CD8-positive, alpha-beta memory T cell (primary cell): ENCODE data around the gene LRRC27. TPM values are rescaled to one million over a fixed set of nuclear protein-coding genes. Genes with fewer than 3 reads are reported as not detected.

ENCODE experiments used
- CTCF ChIA-PET: fragments of 350-600 bp; sonication (Branson Sonifier 250); formaldehyde crosslinking; loops from one replicate; lab custom pipeline; 2021; ENCODE audit warnings: antibody characterized with exemption; lab: Charles Lee
- POLR2A ChIA-PET: fragments of 350-600 bp; sonication (Branson Sonifier 250); formaldehyde crosslinking; loops from one replicate; lab custom pipeline; 2021; ENCODE audit warnings: antibody characterized with exemption; lab: Charles Lee
- DNase-seq, 5 donors: peaks; one replicate each; pipeline versions ENCODE4 v3.0.0 to v3.0.0-alpha.2; 2020 to 2022; ENCODE audit warnings: mixed read lengths in 1 of 5
- H3K27ac ChIP-seq: one replicate; pipeline ENCODE4 v1.7.0; 2013; ENCODE audit warnings: low read depth, mild to moderate bottlenecking, low read length, moderate library complexity
- H3K27me3 ChIP-seq: 2 replicates; pipeline ENCODE4 v1.7.0; 2013; ENCODE audit warnings: low read length, mild to moderate bottlenecking; ENCODE audit not compliant: insufficient read depth, poor library complexity, severe bottlenecking
- H3K36me3 ChIP-seq: 2 replicates; pipeline ENCODE4 v1.7.0; 2013; ENCODE audit warnings: mild to moderate bottlenecking, low read length, moderate library complexity; ENCODE audit not compliant: insufficient read depth
- H3K4me1 ChIP-seq: 2 replicates; pipeline ENCODE4 v1.7.0; 2013; ENCODE audit warnings: mild to moderate bottlenecking, low read length, moderate library complexity; ENCODE audit not compliant: insufficient read depth
- H3K4me3 ChIP-seq: 2 replicates; pipeline ENCODE4 v1.7.0; 2013; ENCODE audit warnings: mild to moderate bottlenecking, low read length
- H3K9me3 ChIP-seq: 2 replicates; pipeline ENCODE4 v1.7.0; 2013; ENCODE audit warnings: mild to moderate bottlenecking, low read length
- H3K27ac Mint-ChIP-seq, 8 donors: one replicate each; pipeline ENCODE4 v1.8.0; 2020 to 2021; ENCODE audit warnings: mixed read lengths in 8 of 8, mild to moderate bottlenecking in 6 of 8, inconsistent platforms in 3 of 8, moderate library complexity in 3 of 8
- H3K27me3 Mint-ChIP-seq, 2 donors: one replicate each; pipeline ENCODE4 v1.8.0; 2020 to 2021; ENCODE audit warnings: mixed read lengths in 2 of 2, mild to moderate bottlenecking in 1 of 2, moderate library complexity in 1 of 2
- H3K36me3 Mint-ChIP-seq, 3 donors: one replicate each; pipeline ENCODE4 v1.8.0; 2020 to 2021; ENCODE audit warnings: mixed read lengths in 3 of 3, inconsistent platforms in 1 of 3, mild to moderate bottlenecking in 1 of 3
- H3K4me1 Mint-ChIP-seq, 3 donors: one replicate each; pipeline ENCODE4 v1.8.0; 2020 to 2021; ENCODE audit warnings: mixed read lengths in 3 of 3, inconsistent platforms in 1 of 3, mild to moderate bottlenecking in 1 of 3
- H3K4me3 Mint-ChIP-seq, 7 donors: one replicate each; pipeline ENCODE4 v1.8.0; 2020 to 2021; ENCODE audit warnings: mixed read lengths in 7 of 7, mild to moderate bottlenecking in 6 of 7, moderate library complexity in 4 of 7, inconsistent platforms in 2 of 7
- H3K9me3 Mint-ChIP-seq, 5 donors: one replicate each; pipeline ENCODE4 v1.8.0; 2020 to 2022; ENCODE audit warnings: mixed read lengths in 5 of 5, mild to moderate bottlenecking in 3 of 5, moderate library complexity in 2 of 5, inconsistent platforms in 1 of 5
- polyA plus RNA-seq: library from polyadenylated mRNA; unstranded; fragments of 300-500 nt; fragmentation: Illumina TruSeq; gene quantifications from one replicate; pipeline ENCODE4 v1.2.3, GENCODE V29; 2021
- total RNA-seq, 2 experiments: library from RNA; stranded (reverse); gene quantifications; one replicate each; pipeline ENCODE4 v1.2.3, GENCODE V29; 2021

The LRRC27 gene
- total and polyA plus RNA-seq, 3 experiments from 2014 or later, result 1.8 to 5.7 (median 3.1) TPM

DNA sequence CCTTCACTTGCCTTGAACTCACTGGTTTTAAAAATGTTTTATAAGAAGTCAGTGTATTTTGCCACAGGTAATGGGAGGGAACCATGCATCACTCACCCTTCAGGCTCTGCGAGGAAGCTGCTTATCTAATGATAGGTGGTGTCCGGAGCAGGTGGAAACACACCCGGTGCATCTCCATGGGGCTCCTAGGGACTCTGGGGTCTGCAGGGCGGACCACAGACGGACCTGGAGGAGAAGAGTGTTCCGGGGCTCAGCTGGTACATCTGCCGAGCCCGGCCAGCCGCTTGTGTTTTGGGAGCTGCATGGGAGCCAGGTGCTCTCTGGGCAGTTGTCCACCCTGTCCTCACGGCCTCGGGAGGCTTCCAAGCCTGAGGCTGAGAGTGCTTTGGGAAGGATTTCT is 7.3 kb downstream of the LRRC27 start:
- no peaks in the 10 kb centered on the region for H3K9me3 ChIP-seq
- H3K36me3 ChIP-seq, result no peaks in the 10 kb centered on the region
- H3K27me3 Mint-ChIP-seq, result no peaks in the 10 kb centered on the region
- no peak for DNase-seq
- H3K27me3 ChIP-seq, result no peaks in the 10 kb centered on the region
- H3K27ac Mint-ChIP-seq, result no peak overlapping the region
- H3K4me3 Mint-ChIP-seq, result peak overlapping the region in 2 of 7 donors; percentile 42 to 56
- no peak overlapping the region for H3K27ac ChIP-seq
- ChIA-PET POLR2A (no interaction called here), CTCF (no interaction called here)
- peaks cover 0 to 4% (median 2%) of the 10 kb centered on the region in 5 donors for H3K9me3 Mint-ChIP-seq
- no peak overlapping the region for H3K4me3 ChIP-seq
- H3K4me1 Mint-ChIP-seq, result peaks cover 9 to 23% (median 14%) of the 10 kb centered on the region in 3 donors
- H3K36me3 Mint-ChIP-seq, result peaks cover 8 to 13% (median 12%) of the 10 kb centered on the region in 3 donors
- peaks cover 10% of the 10 kb centered on the region for H3K4me1 ChIP-seq

DNA sequence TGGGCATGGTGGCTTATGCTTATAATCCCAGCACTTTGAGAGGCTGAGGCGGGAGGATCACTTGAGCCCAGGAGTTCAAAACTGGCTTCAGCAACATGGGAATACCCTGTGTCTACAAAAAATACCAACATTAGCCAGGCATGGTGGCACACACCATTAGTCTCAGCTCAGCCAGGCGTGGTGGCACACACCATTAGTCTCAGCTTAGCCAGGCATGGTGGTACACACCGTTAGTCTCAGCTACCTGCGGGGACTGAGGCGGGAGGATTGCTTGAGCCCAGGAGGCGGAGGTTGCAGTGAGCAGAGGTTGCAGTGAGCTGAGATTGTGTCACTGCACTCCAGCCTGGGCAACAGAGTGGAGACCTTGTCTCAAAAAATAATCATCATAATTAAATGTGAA is 9.0 kb downstream of the LRRC27 start:
- ChIA-PET POLR2A (no interaction called here), CTCF (no interaction called here)
- peaks cover 0 to 4% (median 2%) of the 10 kb centered on the region in 5 donors for H3K9me3 Mint-ChIP-seq
- H3K4me3 Mint-ChIP-seq, result no peak overlapping the region
- no peaks in the 10 kb centered on the region for H3K9me3 ChIP-seq
- peak overlapping the region in 1 of 8 donors; percentile 48 for H3K27ac Mint-ChIP-seq
- no peak overlapping the region for H3K4me3 ChIP-seq
- DNase-seq, result no peak
- H3K4me1 ChIP-seq, result peaks cover 8% of the 10 kb centered on the region
- H3K36me3 ChIP-seq, result no peaks in the 10 kb centered on the region
- no peaks in the 10 kb centered on the region for H3K27me3 ChIP-seq
- H3K4me1 Mint-ChIP-seq, result peaks cover 9 to 16% (median 14%) of the 10 kb centered on the region in 3 donors
- H3K27me3 Mint-ChIP-seq, result no peaks in the 10 kb centered on the region
- peaks cover 10 to 25% (median 13%) of the 10 kb centered on the region in 3 donors for H3K36me3 Mint-ChIP-seq
- H3K27ac ChIP-seq, result no peak overlapping the region

DNA sequence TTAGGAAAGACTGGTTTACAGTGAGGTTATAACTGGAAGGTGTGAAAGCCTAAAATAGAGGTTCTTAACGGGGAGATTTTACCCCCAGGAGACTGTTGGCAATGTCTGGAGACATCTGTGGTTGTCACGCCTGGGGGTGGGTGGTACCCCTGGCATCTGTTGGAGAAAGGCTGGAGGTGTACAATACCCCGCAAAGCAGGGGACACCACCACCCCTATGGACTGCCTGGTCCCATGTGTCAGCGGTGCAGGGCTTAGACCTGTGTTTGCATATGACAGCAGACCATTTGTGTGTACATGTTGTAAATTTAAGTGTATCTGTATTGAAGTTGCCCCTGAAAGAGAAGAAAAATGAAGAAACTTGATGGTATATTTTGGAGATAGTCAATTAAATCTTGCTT is 9.8 kb downstream of the LRRC27 start:
- H3K4me3 Mint-ChIP-seq, result no peak overlapping the region
- CTCF ChIA-PET, result no interaction called here
- DNase-seq, result no peak
- peaks cover under 1% of the 10 kb centered on the region for H3K4me1 ChIP-seq
- H3K9me3 ChIP-seq, result no peaks in the 10 kb centered on the region
- no peaks in the 10 kb centered on the region for H3K27me3 Mint-ChIP-seq
- no peak overlapping the region for H3K27ac Mint-ChIP-seq
- H3K27me3 ChIP-seq, result no peaks in the 10 kb centered on the region
- POLR2A ChIA-PET, result no interaction called here
- H3K9me3 Mint-ChIP-seq, result peaks cover 0 to 4% (median 2%) of the 10 kb centered on the region in 5 donors
- H3K4me1 Mint-ChIP-seq, result peaks cover 5 to 10% (median 9%) of the 10 kb centered on the region in 3 donors
- H3K36me3 Mint-ChIP-seq, result peaks cover 10 to 25% (median 13%) of the 10 kb centered on the region in 3 donors
- no peaks in the 10 kb centered on the region for H3K36me3 ChIP-seq
- H3K4me3 ChIP-seq, result no peak overlapping the region
- H3K27ac ChIP-seq, result no peak overlapping the region

DNA sequence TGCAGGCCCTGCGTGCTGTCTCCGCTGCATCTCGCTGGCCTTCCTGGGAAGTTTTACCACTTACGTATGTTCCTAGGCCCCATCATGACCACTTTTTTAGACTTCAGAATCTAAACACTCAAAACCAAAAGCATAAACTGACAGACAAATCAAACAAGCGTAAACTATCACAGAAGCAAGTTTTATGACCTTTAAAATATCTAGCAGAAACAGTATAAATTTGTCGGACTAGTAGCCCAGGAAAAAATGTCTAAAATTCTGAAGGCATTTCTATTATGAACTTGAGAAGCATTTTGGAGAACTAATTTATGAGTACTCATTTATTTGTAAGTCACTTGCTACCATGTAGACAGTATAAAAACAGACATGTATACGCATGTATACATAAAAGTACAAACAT is 10.6 kb downstream of the LRRC27 start:
- Histone ChIP-seq H3K9me3 (no peaks in the 10 kb centered on the region), H3K27me3 (no peaks in the 10 kb centered on the region), H3K4me1 (no peaks in the 10 kb centered on the region), H3K36me3 (no peaks in the 10 kb centered on the region), H3K4me3 (no peak overlapping the region), H3K27ac (no peak overlapping the region)
- H3K36me3 Mint-ChIP-seq, result peaks cover 10 to 26% (median 13%) of the 10 kb centered on the region in 3 donors
- H3K4me1 Mint-ChIP-seq, result peaks cover 0 to 2% (median 2%) of the 10 kb centered on the region in 3 donors
- H3K9me3 Mint-ChIP-seq, result peaks cover 0 to 4% (median 2%) of the 10 kb centered on the region in 5 donors
- POLR2A ChIA-PET, result no interaction called here
- CTCF ChIA-PET, result interaction anchor here (1.0 kb wide), 1 partner anchor 11 kb away, joined by 4 read pairs; no protein-coding TSS in a partner anchor
- no peaks in the 10 kb centered on the region for H3K27me3 Mint-ChIP-seq
- H3K27ac Mint-ChIP-seq, result no peak overlapping the region
- DNase-seq, result no peak
- H3K4me3 Mint-ChIP-seq, result peak overlapping the region in 1 of 7 donors; percentile 24

DNA sequence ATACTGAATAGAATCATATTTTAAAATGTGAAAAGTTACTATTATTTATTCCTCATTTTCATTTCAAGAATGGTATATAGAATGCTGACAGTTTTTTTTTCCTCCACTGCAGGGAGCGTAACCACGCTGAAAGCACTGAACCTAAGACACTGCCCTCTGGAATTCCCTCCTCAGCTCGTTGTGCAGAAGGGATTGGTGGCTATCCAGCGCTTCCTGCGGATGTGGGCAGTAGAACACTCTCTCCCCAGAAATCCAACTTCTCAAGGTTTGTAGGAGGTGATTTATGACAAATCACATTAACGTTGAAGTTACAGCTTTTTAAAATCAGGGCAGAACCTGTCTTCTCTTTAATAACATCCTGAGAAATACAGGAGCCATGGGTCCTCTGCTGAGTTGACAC is 12.4 kb downstream of the LRRC27 start:
- no peaks in the 10 kb centered on the region for H3K4me1 ChIP-seq
- no peaks in the 10 kb centered on the region for H3K4me1 Mint-ChIP-seq
- H3K27ac Mint-ChIP-seq, result no peak overlapping the region
- H3K4me3 Mint-ChIP-seq, result no peak overlapping the region
- DNase-seq, result no peak
- ChIA-PET POLR2A (no interaction called here), CTCF (no interaction called here)
- H3K9me3 Mint-ChIP-seq, result peaks cover 0 to 4% (median 2%) of the 10 kb centered on the region in 5 donors
- H3K36me3 Mint-ChIP-seq, result peaks cover 10 to 33% (median 13%) of the 10 kb centered on the region in 3 donors
- H3K36me3 ChIP-seq, result no peaks in the 10 kb centered on the region
- H3K9me3 ChIP-seq, result no peaks in the 10 kb centered on the region
- no peak overlapping the region for H3K27ac ChIP-seq
- H3K4me3 ChIP-seq, result no peak overlapping the region
- H3K27me3 Mint-ChIP-seq, result no peaks in the 10 kb centered on the region
- H3K27me3 ChIP-seq, result no peaks in the 10 kb centered on the region

DNA sequence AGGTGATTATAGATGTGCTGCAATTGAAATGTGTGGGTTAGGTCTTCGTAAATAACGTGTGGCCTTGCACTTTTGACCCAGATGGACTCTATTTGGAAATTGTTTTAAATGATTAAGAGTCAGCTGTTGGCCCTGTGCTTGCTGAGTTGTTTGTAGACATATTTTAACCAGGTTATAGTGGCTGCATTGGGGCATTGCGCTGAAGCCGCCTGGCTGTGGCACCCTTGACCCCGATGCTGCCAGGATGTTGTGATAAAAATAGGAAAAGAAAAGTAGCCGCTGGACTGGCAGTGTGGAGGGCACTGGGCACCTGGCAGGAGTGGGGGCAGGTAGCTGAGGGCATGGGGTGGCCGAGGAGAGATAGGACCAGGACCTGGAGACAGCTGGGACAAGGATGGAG is 13.4 kb downstream of the LRRC27 start:
- Histone ChIP-seq H3K4me1 (no peaks in the 10 kb centered on the region), H3K4me3 (no peak overlapping the region), H3K27ac (no peak overlapping the region), H3K36me3 (no peaks in the 10 kb centered on the region), H3K27me3 (no peaks in the 10 kb centered on the region), H3K9me3 (no peaks in the 10 kb centered on the region)
- no peak for DNase-seq
- H3K36me3 Mint-ChIP-seq, result peaks cover 7 to 32% (median 13%) of the 10 kb centered on the region in 3 donors
- H3K9me3 Mint-ChIP-seq, result peaks cover 0 to 4% (median 2%) of the 10 kb centered on the region in 5 donors
- no peaks in the 10 kb centered on the region for H3K4me1 Mint-ChIP-seq
- H3K4me3 Mint-ChIP-seq, result no peak overlapping the region
- no peaks in the 10 kb centered on the region for H3K27me3 Mint-ChIP-seq
- H3K27ac Mint-ChIP-seq, result peak overlapping the region in 1 of 8 donors; percentile 66
- ChIA-PET CTCF (no interaction called here), POLR2A (no interaction called here)

DNA sequence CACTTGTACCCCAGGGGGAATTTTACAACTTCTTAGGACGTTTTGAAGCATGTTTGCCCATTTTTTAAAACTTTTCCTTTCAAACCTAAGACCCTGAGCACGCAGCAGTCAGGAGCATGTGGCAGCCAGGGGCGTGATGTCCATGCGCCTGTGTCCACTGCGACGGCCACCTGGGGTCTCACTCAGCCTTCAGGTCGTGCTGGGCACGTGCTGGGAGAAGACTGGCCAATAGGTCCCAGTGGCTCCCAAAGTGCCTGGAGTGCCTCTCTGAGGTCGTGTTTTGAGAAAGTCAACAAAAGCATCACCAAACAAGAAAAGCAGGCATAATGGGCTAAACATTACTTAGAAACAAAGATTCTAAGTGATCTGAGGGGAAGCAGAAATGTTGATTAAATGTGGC is 14.8 kb downstream of the LRRC27 start:
- no peak for DNase-seq

DNA sequence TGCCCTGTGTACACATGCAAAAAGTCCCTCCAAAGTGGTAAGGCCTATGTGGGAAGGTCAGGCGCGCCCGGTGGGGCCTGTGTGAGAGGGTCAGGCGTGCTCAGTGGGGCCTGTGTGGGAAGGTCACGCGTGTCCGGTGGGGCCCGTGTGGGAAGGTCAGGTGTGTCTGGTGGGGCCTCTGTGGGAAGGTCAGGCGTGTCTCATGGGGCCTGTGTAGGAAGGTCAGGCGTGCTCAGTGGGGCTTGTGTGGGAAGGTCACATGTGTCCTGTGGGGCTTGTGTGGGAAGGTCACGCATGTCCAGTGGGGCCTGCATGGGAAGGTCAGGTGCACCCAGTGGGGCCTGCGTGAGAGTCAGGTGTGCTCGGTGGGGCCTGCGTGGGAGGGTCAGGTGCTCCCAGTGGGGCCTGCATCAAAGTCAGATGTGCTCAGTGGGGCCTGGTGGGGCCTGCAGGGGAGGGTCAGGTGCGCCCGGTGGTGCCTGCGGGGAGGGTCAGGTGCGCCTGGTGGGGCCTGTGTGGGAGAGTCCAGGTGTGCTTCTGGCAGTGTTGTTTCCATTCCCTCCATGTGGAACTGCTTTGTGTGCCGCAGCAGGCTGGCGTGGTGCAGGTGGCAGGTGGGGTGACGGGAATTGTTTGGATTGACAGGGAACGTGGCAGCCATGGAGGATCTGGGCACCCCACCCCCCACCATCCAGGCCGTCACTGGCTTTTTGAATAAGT is 15.4 kb downstream of the LRRC27 start:
- CTCF ChIA-PET, result no interaction called here
- POLR2A ChIA-PET, result no interaction called here
- Histone ChIP-seq H3K4me1 (no peaks in the 10 kb centered on the region), H3K4me3 (no peak overlapping the region), H3K27me3 (no peaks in the 10 kb centered on the region), H3K27ac (no peak overlapping the region), H3K9me3 (no peaks in the 10 kb centered on the region), H3K36me3 (no peaks in the 10 kb centered on the region)
- Mint-ChIP-seq H3K27ac (no peak overlapping the region), H3K4me3 (no peak overlapping the region), H3K36me3 (peaks cover 3 to 28% (median 4%) of the 10 kb centered on the region in 3 donors), H3K4me1 (no peaks in the 10 kb centered on the region), H3K9me3 (peaks cover 0 to 3% (median 0%) of the 10 kb centered on the region in 5 donors), H3K27me3 (no peaks in the 10 kb centered on the region)
- DNase-seq, result no peak

More for the DNA sequence above, 14.8 kb downstream of the LRRC27 start:
- Histone ChIP-seq H3K27ac (no peak overlapping the region), H3K27me3 (no peaks in the 10 kb centered on the region), H3K9me3 (no peaks in the 10 kb centered on the region), H3K36me3 (no peaks in the 10 kb centered on the region), H3K4me1 (no peaks in the 10 kb centered on the region), H3K4me3 (no peak overlapping the region)
- H3K9me3 Mint-ChIP-seq, result peaks cover 0 to 4% (median 0%) of the 10 kb centered on the region in 5 donors
- no peak overlapping the region for H3K4me3 Mint-ChIP-seq
- no peaks in the 10 kb centered on the region for H3K27me3 Mint-ChIP-seq
- H3K27ac Mint-ChIP-seq, result no peak overlapping the region
- ChIA-PET CTCF (no interaction called here), POLR2A (no interaction called here)
- no peaks in the 10 kb centered on the region for H3K4me1 Mint-ChIP-seq
- H3K36me3 Mint-ChIP-seq, result peaks cover 6 to 29% (median 8%) of the 10 kb centered on the region in 3 donors
